ENCODE measurements around the gene GALNT13. TPM values are rescaled to one million over a fixed set of nuclear protein-coding genes. Genes with fewer than 3 reads are reported as not detected.

Gene GALNT13
- total RNA-seq (2014; rRNA removed), result 0.13 and 0.75 TPM in 2 replicates
- polyA plus RNA-seq (2012), result 0.32 TPM

DNA sequence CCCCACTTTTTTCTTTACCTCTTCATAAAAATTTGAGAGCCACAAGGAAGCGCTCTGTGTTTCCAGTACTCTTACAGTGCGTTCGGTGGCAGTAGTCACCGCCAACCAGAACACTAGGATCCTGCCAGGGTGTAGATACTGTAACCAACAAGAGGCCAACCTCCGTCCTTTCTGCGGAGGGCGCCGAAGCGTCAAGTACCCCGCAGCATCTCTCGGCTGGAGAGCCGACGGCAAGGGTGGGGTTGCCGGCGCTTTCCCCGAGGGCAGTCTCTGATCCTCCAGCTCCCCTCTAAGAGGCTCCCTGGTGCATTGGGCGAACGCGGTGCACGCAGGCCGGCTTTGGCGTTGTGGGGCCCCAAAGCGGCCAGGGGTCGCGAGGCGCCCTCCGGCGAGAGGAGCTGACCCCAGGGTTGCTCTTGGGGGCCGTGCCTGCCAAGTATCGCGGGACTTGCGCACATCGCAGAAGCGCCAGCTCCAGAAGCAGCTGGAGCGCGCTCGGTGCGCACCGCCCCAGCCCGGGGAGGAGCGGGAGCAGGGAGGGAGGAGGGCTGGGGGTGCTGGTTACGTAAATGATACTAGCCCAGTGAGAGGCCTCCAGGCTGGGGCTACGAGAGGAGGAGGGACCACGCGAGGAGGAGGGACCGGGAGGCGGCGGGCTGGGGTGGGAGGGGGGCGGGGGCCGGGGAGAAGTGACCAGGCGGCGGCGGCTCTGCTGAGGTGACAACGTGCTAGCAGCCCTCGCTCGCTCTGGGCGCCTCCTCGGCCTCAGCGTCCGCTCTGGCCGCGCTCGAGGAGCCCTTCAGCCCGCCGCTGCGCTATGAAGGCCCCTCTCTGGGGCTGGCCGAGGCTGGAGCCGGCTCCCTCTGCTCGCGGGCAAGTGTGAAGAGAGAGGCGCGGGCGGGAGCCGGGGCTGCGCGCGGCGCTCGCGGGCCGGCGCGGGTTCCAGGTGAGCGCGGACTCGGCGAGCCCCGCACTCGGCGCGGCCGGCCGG lies at the start of gene GALNT13:
GALNT13 (plus strand) TSS at position 692 of the 991 bp plus-strand sequence.
- peak; percentile 36 for DNase-seq (ENCODE audit: low read depth)

DNA sequence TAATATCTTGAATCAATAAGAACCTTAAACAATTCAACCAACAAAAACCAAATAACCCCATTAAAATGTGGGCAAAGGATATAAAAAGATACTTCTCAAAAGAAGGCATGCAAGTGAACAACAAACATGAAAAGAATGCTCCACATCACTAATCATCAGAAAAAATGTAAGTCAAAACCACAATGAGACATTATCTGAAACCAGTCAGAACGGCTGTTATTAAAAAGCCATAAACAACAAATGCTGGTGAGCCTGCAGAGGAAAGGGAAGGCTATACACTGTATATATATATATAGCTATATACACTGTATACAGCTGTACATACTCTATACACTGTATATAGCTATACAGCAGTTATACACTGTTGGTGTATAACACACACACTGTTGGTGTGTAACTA lies 47.8 kb upstream of the GALNT13 start:
- DNase-seq (ENCODE audit: low read depth), result peak; percentile 84

DNA sequence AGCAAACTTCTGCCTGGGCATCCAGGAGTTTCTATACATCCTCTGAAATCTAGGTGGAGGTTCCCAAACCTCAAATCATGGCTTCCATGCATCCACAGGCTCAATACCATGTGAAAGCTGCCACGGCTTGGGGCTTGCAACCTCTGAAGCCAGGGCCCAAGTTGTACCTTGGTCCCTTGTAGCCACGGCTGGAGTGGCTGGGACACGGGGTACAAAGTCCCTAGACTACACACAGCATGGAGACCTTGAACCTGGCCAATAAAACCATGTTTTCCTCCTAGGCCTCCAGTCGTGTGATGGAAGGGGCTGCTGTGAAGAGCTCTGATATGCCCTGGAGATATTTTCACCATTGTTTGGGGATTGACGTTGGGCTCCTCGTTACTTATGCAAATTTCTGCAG lies 43.4 kb upstream of the GALNT13 start:
- no peak for DNase-seq (ENCODE audit: low read depth)

DNA sequence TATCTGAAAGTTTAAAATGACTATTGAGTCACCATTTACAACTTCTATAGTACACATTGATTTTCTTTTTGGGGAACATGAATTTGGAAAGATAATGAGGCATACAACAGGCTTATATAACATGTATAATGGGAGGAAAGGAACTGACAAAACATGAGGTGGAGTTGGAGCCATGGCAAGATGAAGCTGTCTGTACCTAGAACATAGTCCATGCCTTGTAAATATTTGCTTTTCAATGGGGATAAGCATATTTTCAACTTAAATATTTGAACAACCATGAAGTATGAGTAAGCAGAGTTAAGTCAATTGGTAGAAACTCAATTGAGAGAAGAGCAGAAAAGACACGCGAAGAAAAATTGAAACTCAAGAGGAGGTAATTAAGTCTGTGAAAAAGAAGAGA lies 37.1 kb upstream of the GALNT13 start:
- no peak for DNase-seq (ENCODE audit: low read depth)

DNA sequence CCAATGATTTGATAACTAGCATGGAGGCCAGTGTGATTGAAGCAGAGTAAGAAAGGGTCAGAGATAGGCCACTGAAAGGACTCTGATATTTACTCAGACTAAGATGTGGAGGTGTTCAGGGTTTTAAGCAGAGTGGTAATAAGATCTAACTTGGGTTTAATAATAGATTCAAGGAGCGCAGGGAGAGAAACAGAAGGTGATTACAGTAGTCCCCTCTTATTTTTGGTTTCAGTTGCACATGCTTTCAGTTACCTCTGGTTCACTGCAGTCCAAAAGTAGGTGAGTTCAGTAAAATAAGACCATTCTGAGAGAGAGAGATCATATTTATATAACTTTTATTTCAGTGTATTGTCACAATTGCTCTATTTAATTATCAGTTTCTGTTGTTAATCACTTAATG lies 13.5 kb upstream of the GALNT13 start:
- DNase-seq (ENCODE audit: low read depth), result no peak

DNA sequence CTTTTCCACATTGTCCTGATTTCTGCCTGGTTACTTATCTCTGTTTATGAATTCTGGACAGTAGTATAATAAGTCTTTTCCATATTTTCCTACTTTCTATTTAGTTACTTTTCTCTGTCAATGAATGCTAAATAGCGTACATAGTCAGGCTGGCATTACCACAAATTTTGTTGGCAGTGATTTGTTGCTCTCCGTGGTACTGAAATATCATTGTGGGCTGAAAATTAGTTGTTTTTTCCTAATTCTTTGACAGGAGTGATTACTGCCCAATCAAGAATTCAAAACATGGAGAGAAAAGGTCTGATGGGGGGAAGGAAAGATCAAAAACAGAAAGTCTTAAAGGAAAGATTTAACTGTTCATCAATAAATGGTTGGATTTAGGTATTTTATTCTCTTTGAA lies 7.7 kb upstream of the GALNT13 start:
- DNase-seq (ENCODE audit: low read depth), result no peak

DNA sequence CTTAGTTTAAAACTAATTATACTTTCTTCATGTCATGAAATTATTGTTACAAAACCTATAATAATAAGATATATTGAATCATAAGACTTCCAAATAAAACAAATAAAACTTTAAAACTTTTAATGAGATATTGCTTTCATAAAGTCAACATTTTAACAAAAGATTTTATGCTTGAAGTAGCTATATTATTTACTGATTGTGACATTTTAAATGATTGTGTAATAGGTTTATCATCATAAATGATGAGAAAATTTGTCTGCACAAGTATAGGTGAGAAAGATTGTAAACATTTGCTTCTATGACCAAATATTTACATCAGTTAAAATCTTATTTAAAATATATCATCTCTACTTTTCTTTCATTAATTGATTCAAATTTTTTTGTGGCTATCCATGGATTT lies 5.1 kb upstream of the GALNT13 start:
- no peak for DNase-seq (ENCODE audit: low read depth)

DNA sequence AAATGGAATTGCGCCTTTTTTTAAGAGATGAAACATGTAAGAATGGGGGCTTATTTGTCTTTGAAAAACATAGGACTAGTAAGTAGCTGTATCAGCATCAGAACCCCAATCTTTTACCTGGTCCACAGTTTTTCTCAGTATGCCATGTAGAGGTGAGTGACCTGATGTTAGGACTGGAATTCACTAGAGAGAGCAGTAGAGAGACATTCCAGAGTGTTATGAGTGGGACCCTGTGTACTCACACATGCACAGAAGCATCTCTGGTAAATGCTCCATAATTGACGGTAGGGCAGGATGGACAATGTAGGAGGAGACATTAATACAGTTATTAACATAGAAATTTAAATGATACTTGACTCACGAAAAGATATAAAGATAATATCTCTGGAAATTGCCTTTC lies 1.4 kb upstream of the GALNT13 start:
- DNase-seq (ENCODE audit: low read depth), result peak; percentile 13

DNA sequence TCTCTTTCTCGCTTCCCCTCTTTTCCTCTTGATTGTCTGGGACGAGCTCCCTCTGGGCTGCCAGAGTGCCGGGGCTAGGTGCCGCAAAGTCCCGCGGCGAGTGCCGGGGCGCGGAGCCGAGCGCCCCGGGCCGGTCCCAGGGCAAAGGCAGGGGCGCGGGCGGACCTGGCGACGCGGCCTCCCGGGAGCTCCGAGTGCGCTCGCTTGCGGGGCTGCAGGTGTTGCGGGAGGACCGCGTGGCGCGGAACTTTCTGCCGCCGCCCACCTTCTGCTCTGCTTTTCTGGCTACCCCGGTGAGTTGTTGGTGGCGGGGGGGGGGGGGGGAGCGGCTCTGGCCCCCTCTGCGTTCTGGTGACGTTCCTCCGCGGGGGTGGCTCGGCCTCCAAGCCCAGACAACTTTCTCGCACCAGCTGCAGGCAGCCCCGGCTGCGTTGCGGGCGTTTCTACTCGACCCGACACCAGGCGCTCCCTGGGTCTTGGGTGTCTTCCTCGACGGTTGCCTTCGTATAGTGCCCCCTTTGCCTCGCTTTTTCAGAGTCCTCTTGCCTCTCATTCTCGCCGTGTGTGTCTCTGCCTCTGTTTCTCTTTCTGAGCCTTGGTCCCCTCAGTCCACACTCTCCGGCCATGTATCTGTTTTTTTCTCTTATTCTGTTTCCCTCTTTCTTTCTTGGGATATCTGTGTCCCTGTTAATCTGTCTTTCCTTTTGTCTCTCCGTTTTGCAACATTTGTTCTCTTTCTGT lies 759 bp downstream of the GALNT13 start:
- no peak for DNase-seq (ENCODE audit: low read depth)

DNA sequence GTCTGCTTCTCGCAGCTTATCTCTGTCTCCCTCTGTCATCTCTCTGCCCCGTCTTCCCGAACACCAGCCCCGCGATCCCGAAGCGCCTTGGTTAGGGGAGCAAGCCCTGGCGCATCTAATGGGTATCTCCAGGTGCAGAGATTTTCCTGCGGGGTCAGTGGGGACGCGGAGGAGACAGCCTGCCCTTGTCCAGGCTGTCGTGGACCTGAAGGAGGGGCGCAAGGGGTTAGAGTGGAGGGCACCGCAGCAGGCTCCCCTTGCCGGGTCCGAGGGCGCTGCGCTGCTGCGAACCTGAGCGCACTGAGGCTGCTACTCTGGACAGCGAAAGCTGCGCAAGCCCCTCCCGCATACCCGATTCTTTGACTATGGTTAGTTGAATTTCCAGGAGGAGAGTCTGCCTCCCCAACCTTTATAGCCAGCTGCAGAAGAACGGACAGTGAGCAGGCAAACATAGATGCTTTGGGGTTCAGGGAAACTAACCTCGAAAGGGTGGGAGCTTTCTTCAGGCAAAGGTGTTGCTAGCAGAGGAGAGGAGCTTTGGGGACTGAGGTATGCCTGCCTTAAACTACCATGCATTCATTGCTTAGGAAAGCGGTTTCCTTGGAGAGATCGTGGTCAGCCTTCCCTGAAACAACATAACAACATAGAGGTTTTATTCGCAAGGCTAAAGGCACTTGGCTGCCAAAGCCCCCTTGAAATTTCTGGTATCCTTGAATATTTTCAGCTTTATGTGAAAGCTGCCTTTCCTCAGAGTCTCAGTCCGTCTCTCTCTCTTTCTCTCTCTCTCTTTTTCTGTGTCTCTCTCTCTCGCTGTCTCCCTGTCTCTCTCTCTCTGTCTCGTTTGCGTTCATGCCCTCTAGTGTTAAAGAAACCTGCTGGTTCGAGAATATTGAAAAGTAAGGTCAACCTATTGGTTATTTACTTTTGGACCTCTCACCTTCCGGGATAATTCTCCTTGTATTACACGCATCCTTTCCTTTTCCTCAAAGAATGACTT lies 1.6 kb downstream of the GALNT13 start:
- DNase-seq (ENCODE audit: low read depth), result no peak

DNA sequence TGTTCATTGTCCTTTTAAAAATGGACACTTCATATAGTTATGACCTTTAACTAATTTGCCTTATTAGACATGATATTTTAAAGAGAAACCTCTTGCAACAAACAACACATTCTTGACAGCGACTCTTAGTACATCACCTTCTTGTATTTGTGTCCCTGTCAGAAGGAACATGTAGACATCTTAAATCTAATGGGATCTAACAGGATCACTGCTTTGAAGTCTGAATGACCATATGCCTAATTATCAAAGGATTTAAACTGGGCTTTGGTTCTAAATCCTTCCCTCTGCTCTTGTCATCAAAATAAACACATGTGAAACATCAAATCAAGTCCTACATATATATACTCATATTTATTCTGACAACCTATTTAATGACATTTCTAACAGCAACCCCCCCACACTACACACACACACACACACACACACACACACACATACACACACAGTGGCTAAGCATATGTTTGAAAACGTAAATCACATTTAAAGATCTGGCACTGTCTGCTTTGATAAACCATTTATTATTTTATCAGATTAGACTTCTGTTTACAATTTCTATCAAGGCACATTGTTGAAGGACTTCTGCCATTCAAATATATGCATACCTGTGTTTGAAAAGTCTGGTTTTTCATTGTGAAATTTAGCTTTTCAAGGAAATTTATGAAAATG lies 4.2 kb downstream of the GALNT13 start:
- no peak for DNase-seq (ENCODE audit: low read depth)

DNA sequence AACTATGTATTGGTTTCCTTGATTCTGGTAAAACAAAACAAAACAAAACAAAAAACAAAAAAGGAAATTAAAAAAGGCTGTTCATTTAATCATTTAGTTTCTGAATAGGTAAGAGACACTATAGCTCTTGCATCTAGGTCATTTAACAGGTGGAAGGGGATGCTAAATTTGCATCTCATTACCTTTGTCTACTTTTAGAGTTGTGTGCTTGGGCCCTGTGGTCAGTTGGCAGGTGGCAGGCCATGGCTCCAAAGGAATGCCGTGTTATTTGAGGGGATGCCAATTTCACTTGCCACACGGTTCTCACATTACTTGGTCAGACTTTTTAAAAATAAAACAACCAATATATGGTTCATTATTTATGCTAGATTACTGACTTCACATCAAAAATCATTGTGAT lies 9.2 kb downstream of the GALNT13 start:
- DNase-seq (ENCODE audit: low read depth), result no peak

DNA sequence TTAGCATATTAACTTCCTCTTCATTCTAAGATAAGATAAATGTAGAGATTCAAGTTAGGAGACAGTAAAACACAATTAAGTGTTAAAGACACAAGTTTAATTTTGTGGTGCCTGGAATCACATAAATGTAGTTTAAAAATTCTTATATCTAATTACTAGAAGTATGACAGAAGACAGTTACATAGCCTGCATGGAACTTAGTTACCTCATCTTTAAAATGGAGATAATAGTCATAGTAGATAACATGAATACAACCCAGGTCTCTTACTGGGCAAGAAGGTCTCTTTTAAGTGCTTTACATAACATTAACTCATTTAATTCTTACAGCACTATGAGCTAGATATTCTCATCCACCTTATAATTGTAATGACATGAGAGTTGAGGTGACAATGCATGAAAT lies 15.1 kb downstream of the GALNT13 start:
- DNase-seq (ENCODE audit: low read depth), result no peak

DNA sequence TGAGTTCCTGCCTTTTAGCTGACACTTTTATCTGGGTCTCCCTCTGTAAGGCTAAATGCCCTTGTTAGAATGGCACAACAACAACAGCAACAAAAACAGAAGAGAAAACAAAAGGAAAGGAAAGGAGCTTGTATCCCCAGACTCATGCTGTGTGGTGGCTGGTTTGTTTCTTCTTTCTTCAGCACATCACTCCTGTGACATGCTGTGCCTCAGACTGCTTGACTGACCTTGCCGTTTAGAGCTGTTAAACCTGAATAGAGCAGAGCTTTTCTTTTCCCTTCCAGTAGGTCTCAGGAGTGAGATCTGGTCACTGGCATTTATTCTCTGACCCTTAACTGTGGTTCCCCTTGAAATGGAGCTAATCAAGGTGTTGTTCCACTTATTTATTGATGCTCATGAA lies 18.9 kb downstream of the GALNT13 start:
- DNase-seq (ENCODE audit: low read depth), result no peak

DNA sequence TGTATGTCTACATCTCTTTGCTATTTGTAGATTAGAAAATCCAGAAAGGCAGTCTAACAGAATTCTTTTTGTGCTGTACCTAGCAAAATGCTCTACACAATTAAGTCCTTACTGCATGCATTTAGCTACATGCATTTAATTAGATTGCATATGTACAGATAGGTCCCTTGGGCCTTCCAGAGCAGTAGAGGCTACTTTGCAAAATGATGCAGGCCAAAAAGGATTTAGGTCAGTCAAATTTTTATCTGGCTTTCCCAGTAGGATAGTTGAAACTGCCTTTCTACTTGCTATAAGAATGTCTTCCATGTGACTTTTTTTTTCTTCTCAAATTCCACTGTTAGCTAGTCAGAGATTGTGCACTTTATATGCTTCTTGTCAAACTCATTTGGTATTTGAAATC lies 19.3 kb downstream of the GALNT13 start:
- DNase-seq (ENCODE audit: low read depth), result no peak

DNA sequence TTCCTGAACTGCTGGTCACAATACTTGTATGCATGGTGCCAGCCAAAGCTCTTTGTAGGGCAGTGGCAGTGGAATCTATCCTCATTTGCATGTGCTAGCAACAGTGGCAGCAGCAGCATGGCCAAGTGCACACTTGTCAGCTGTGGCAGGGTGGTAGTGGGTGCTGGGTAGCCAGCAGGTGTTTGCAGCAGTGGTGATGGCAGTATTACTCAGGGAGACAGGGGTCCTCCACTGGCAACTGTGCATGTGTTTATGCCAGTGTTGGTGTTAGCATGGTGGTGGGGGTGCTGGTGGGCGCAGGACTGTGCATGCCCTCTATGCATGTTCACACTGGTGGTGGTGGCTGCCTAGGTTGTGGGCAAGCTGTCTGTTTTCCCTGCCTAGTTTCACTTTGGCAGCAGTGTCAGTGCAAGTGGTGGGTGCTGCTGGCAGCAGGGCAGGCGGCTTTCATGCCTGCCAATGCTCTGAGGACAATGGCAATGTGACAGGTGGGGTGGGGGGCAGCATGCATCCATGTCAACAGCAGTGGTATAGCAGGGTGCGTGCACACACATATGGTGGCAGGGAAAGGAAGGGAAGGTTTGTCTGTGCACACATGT lies 41.2 kb downstream of the GALNT13 start:
- DNase-seq (ENCODE audit: low read depth), result no peak

DNA sequence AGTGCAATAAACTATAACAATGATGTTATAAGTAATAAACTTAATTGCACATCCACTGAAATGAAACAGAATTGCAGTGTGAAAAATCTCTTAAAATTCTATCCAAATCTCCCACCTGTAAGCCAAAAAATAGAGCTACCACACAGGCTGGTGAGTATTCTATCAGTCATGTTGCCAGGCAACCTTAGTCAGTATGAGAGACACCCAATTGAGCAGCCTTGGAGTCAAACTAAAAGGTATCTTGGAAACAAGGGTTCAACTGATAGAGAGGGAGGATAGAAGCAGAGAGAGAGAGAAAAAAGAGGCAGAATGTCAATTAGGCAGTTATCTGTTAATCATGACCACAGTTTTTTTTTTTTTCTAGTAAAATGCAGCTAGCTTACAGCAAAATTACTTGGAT lies 45.8 kb downstream of the GALNT13 start:
- DNase-seq (ENCODE audit: low read depth), result no peak

DNA sequence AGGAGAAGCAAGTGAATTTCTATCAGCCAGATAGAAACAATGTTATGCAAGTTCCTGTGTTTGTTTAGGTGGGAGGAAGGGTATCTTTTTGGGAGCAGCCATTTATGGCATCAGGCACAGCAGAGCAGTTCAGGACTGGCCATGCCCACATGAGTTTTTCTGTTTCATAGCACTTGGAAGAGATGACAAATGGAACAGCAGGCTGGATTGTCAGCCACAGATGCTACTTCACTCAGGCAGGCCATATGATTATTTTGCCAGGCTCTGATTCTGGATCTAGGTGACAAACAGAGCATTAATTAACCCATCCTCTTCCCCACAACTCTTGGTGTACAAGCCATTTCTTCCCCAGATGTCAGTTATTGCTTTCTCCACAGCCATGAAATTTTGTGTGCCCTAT lies 63.8 kb downstream of the GALNT13 start:
- DNase-seq (ENCODE audit: low read depth), result no peak

DNA sequence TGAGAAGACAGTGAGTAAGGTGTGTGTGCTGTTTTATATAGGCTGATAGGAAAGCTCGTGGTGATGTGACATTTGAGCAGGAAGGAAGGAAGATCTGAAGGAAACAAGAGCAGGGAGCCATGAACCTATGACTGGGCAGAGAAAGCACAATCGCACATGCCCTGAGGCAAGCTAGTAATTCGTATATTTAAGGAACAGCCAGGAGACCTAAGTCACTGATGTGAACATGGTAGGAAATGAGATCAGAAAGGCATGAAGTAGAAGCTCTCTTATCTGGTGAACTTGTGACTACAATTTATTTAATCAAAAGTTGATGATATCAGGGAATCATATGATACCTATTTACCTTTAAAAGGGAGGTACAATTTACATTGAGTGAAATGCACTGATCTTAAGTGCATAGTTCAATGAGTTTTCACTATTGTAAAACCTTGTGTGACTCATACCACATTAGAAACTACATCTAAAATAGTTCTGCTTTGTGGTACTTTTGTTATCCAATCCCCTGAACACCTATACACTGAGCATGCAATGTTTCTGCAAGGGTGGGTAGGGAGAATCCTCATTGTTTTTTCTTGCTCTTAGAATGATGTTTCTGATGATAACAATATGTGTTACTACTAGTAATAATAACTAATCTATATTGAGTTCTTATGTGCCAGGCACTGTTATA lies 67.5 kb downstream of the GALNT13 start:
- DNase-seq (ENCODE audit: low read depth), result no peak

DNA sequence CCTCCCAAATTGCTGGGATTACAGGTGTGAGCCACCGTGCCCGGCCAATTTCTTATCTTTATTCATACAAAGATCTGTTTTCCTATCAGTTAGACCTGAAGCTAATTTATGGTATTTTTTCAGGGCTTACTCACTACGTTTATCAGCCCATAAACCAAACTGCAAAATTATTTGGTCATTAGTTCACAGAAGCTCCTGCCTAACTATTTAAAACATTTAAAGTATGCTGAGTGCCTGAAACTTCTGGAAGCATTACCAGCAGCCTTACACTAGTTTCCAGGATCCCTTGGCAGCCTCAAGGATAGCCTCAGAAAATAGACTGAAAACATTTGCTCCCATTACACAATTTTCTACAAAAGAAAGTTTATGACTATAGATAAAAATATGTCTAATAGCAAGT lies 68.8 kb downstream of the GALNT13 start:
- peak; percentile 19 for DNase-seq (ENCODE audit: low read depth)

Measured in LHCN-M2 (cell line).